GM20431 (cell line): ENCODE data around the gene ADAM8.
"Not testable (repeated sequence)": the region's sequence is repeated elsewhere in the genome, so short reads cannot be mapped to it uniquely, and the experiment has no call there.

Experiments used
- in situ Hi-C: fragments of 300-500 bp; cut with MseI, MboI; formaldehyde crosslinking; loops from one replicate; pipeline ENCODE4 v1.15.0; 2020; ENCODE audit warnings: low sequenced_read_pairs; ENCODE audit not compliant: unreplicated experiment

ADAM8 gene

GRCh38 chr10:133270773-133271297 is 5.8 kb downstream of the ADAM8 start:
- in situ Hi-C loops, result no loop called here

- in situ Hi-C loops, result no loop called here
These were observed 6.5 kb downstream of the ADAM8 start for GRCh38 chr10:133270204-133270603.

- in situ Hi-C loops, result no loop called here
These were observed 7.3 kb downstream of the ADAM8 start for GRCh38 chr10:133269367-133269766.

- in situ Hi-C loops, result no loop called here
These were observed 8.1 kb downstream of the ADAM8 start for GRCh38 chr10:133268532-133268931.

GRCh38 chr10:133267829-133268228 is 8.8 kb downstream of the ADAM8 start:
- in situ Hi-C loops, result no loop called here

- in situ Hi-C loops, result no loop called here
These were observed 9.4 kb downstream of the ADAM8 start for GRCh38 chr10:133267293-133267692.

- in situ Hi-C loops, result no loop called here
These were observed 10.4 kb downstream of the ADAM8 start for GRCh38 chr10:133266056-133266795.

- in situ Hi-C loops, result not testable (repeated sequence)
These were observed 11.6 kb downstream of the ADAM8 start for GRCh38 chr10:133265052-133265451.

GRCh38 chr10:133264461-133264860 is 12.2 kb downstream of the ADAM8 start:
- in situ Hi-C loops, result no loop called here

GRCh38 chr10:133263674-133264073 is 13.0 kb downstream of the ADAM8 start:
- in situ Hi-C loops, result no loop called here

- in situ Hi-C loops, result no loop called here
These were observed 14.0 kb downstream of the ADAM8 start for GRCh38 chr10:133262696-133263095.

GRCh38 chr10:133261726-133262325 is 14.8 kb downstream of the ADAM8 start:
- in situ Hi-C loops, result no loop called here

- in situ Hi-C loops, result no loop called here
These were observed 15.6 kb downstream of the ADAM8 start for GRCh38 chr10:133260895-133261725.

GRCh38 chr10:133259602-133259989 is 17.1 kb downstream of the ADAM8 start:
- in situ Hi-C loops, result no loop called here

- in situ Hi-C loops, result no loop called here
These were observed 17.7 kb downstream of the ADAM8 start for GRCh38 chr10:133258818-133259601.

GRCh38 chr10:133258066-133258817 is 18.4 kb downstream of the ADAM8 start:
- in situ Hi-C loops, result no loop called here

GRCh38 chr10:133257489-133258065 is 19.1 kb downstream of the ADAM8 start:
- in situ Hi-C loops, result no loop called here

GRCh38 chr10:133255323-133255722 is 21.3 kb downstream of the ADAM8 start:
- in situ Hi-C loops, result no loop called here
